Activated T-cell treated with anti-CD3 and anti-CD28 coated beads, Interleukin-2, amount 50 U/mL, for 72 hours (primary cell): Measurements from ENCODE around the gene HLA-DRB5. TPM values are rescaled to one million over a fixed set of nuclear protein-coding genes. Genes with fewer than 3 reads are reported as not detected.
A peak's percentile ranks its signal among the peaks of the same experiment; 100 is the strongest.
"Not testable (repeated sequence)": the region's sequence is repeated elsewhere in the genome, so short reads cannot be mapped to it uniquely, and the experiment has no call there.

Experiments
- ATAC-seq, 2 donors: fragments of 150-1000 bp; cut with Tn5 transposase; replicated peaks in 1 of 2; 2 replicates each; pipeline ENCODE4 v1.10.0; 2021; ENCODE audit warnings: moderate library complexity in 2 of 2, mild to moderate bottlenecking in 1 of 2
- DNase-seq, 2 donors: peaks; one replicate each; pipeline ENCODE4 v3.0.0; 2021 to 2022; ENCODE audit warnings: mixed read lengths in 1 of 2
- H3K27ac Mint-ChIP-seq: one replicate; pipeline ENCODE4 v1.8.0; 2022; ENCODE audit warnings: mild to moderate bottlenecking, moderate library complexity, mixed read lengths
- H3K27me3 Mint-ChIP-seq: one replicate; pipeline ENCODE4 v1.8.0; 2022; ENCODE audit warnings: low read depth, mixed read lengths
- H3K36me3 Mint-ChIP-seq, 2 donors: one replicate each; pipeline ENCODE4 v1.8.0; 2022; ENCODE audit warnings: mixed read lengths in 2 of 2, mild to moderate bottlenecking in 1 of 2; ENCODE audit not compliant: insufficient read depth in 2 of 2
- H3K4me1 Mint-ChIP-seq: one replicate; pipeline ENCODE4 v1.8.0; 2022; ENCODE audit warnings: low read depth, mixed read lengths
- H3K4me3 Mint-ChIP-seq, 2 donors: one replicate each; pipeline ENCODE4 v1.8.0; 2022; ENCODE audit warnings: mild to moderate bottlenecking in 2 of 2, mixed read lengths in 2 of 2, moderate library complexity in 2 of 2
- H3K9me3 Mint-ChIP-seq, 2 donors: one replicate each; pipeline ENCODE4 v1.8.0; 2022; ENCODE audit warnings: mixed read lengths in 2 of 2
- total RNA-seq, 2 donors: library from RNA; stranded (reverse); gene quantifications; one replicate each; pipeline ENCODE4 v1.2.3, GENCODE V29; 2022

HLA-DRB5 gene
- total RNA-seq, 2 donors from 2014 or later: 1.7 TPM; not detected in 1

DNA sequence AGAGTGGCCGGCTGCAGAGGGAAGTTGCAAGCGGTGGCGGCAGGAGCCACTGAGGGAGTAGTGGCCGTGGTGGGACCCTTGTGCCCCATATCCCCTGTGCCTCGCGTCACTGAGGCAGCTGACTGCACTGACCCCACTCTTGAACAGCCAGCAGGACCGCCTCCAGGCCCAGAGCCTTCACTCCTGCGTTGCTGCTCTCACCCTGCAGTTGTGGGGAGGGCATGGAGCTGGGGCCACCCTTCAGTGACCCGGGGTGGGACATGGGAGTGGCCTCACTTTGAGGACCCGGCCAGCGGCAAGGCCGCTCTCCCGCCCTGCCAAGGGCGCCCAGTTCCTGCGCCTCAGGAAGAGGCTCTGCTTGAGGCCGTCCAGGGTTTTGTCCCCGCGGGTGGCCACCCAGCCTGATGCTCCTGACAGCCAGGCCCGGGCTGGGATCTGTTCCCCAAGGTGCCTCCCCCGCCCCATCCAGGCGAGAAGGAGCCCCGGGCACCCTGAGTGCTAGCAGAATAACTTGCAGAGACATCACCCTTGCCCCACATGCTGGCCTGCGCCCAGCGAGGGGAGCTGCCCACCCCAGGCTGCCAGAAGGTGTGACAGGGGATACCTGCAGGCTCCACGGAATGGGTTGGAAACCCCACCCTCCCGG lies 46.0 kb downstream of the HLA-DRB5 start:
- Mint-ChIP-seq H3K27ac (no peak overlapping the region), H3K9me3 (no peaks in the 10 kb centered on the region), H3K4me1 (no peaks in the 10 kb centered on the region), H3K4me3 (no peak overlapping the region), H3K36me3 (no peaks in the 10 kb centered on the region), H3K27me3 (peaks cover 20% of the 10 kb centered on the region)
- ATAC-seq (no peak), DNase-seq (no peak)

GRCh38 chr6:32475392-32476206 lies 54.5 kb downstream of the HLA-DRB5 start:
- Mint-ChIP-seq H3K9me3 (peaks cover 0 to 2% of the 10 kb centered on the region in 2 donors), H3K4me1 (no peaks in the 10 kb centered on the region)

GRCh38 chr6:32473376-32474348 lies 56.4 kb downstream of the HLA-DRB5 start:
- peaks cover 24% of the 10 kb centered on the region for H3K27me3 Mint-ChIP-seq
- not testable (repeated sequence) for H3K4me1 Mint-ChIP-seq, H3K36me3 Mint-ChIP-seq, DNase-seq, H3K4me3 Mint-ChIP-seq, H3K9me3 Mint-ChIP-seq, H3K27ac Mint-ChIP-seq
- ATAC-seq: peak; percentile 75 to 85

More at GRCh38 chr6:32475392-32476206, 54.5 kb downstream of the HLA-DRB5 start:
- no peak for ATAC-seq
- Mint-ChIP-seq H3K27me3 (peaks cover 24% of the 10 kb centered on the region), H3K36me3 (peaks cover 0 to 6% of the 10 kb centered on the region in 2 donors), H3K27ac (no peak overlapping the region), H3K4me3 (no peak overlapping the region)
- DNase-seq: no peak

- Mint-ChIP-seq H3K4me3 (no peak overlapping the region), H3K4me1 (no peaks in the 10 kb centered on the region), H3K36me3 (peaks cover 0 to 1% of the 10 kb centered on the region in 2 donors), H3K9me3 (no peaks in the 10 kb centered on the region), H3K27ac (no peak overlapping the region), H3K27me3 (peaks cover 24% of the 10 kb centered on the region)
- DNase-seq (no peak), ATAC-seq (no peak)
Measured at GRCh38 chr6:32472781-32473375, 57.2 kb downstream of the HLA-DRB5 start.

DNA sequence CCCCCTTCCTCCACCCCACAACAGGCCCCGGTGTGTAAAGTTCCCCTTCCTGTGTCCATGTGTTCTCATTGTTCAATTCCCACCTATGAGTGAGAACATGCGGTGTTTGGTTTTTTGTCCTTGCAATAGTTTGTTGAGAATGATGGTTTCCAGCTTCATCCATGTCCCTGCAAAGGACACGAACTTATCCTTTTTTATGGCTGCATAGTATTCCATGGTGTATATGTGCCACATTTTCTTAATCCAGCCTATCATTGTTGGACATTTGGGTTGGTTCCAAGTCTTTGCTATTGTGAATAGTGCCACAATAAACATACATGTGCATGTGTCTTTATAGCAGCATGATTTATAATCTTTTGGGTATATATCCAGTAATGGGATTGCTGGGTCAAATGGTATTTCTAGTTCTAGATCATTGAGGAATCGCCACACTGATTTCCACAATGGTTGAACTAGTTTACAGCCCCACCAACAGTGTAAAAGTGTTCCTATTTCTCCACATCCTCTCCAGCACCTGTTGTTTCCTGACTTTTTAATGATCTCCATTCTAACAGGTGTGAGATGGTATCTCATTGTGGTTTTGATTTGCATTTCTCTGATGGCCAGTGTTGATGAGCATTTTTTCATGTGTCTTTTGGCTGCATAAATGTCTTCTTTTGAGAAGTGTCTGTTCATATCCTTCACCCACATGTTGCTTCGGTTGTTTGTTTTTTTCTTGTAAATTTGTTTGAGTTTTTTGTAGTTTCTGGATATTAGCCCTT lies 62.2 kb downstream of the HLA-DRB5 start:
- not testable (repeated sequence) for DNase-seq, H3K9me3 Mint-ChIP-seq, H3K4me1 Mint-ChIP-seq, ATAC-seq, H3K27ac Mint-ChIP-seq, H3K36me3 Mint-ChIP-seq, H3K4me3 Mint-ChIP-seq
- H3K27me3 Mint-ChIP-seq: peaks cover 34% of the 10 kb centered on the region

Other genes with a start within 250 kb of the HLA-DRB5 start
- not detected for gene TSBP1, start 158.4 kb downstream of the HLA-DRB5 start, total RNA-seq
- not detected for gene BTNL2, start 123.1 kb downstream of the HLA-DRB5 start, total RNA-seq
- 10 to 100 TPM in 1 of 2 donors, 1 to 10 TPM in 1; 9.2 to 18.8 TPM for gene HLA-DRA, start 90.4 kb downstream of the HLA-DRB5 start, total RNA-seq
- gene HLA-DRB1, start 59.6 kb upstream of the HLA-DRB5 start, total RNA-seq: 10 to 100 TPM in 1 of 2 donors, 1 to 10 TPM in 1; 7.4 to 15.1 TPM
- 1 to 10 TPM; 2.2 to 3.7 TPM for gene HLA-DQA1, start 107.1 kb upstream of the HLA-DRB5 start, total RNA-seq
- 1 to 10 TPM; 2.5 to 2.9 TPM for gene HLA-DQB1, start 136.4 kb upstream of the HLA-DRB5 start, total RNA-seq
- 1 to 10 TPM in 1 of 2 donors, not detected in 1; 1.2 TPM for gene HLA-DQA2, start 211.1 kb upstream of the HLA-DRB5 start, total RNA-seq
- gene HLA-DQB2, start 233.2 kb upstream of the HLA-DRB5 start, total RNA-seq: under 1 TPM; 0.36 to 0.60 TPM